T follicular helper cell (primary cell): ENCODE data around the gene DOC2A.
"Not testable (repeated sequence)": the region's sequence is repeated elsewhere in the genome, so short reads cannot be mapped to it uniquely, and the experiment has no call there.

Experiments used
- DNase-seq: peaks from one replicate; pipeline ENCODE4 v3.0.0-alpha.2; 2020; ENCODE audit warnings: low read depth

Gene DOC2A

GRCh38 chr16:29972992-29973383 lies 37.8 kb downstream of the DOC2A start:
- no peak for DNase-seq

DNA sequence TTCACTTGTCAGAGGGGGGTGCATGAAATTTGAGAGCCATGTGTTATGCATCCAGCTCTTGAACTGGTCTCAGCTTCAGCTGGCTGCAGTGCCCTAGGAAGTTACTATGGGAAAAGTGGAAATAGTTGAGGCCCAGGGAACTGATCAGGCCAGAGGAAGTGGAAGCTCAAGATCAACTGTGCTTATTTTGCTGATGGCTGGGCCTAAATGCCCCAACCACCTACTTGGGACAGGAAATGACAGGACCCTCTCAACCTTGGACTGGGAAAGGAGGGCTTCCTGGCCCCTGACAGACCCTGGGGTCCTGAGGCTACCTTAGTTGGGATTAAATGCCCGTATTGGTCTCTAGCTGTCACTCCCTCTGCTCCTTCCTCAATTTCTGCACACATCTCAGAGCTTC lies 38.3 kb downstream of the DOC2A start:
- no peak for DNase-seq

GRCh38 chr16:29971304-29971703 lies 39.5 kb downstream of the DOC2A start:
- no peak for DNase-seq

DNA sequence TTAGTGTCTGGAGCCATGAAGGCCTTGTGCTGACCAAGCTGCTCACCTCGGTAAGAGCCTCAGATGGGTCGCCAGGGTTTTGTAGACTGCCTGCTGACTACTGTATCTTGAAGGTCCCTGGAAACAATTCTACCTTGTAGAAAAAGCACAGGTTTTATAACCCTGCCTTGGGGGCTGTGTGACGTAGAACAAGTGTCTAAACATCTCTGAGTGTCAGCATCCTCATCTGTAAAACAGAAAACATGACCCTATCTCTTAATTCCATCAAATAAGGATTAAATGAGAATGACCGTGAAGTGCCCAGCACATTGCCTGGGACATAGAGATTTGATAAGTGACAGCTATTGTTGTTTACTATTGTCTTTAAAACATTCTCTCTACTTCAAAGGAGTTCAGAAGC lies 42.6 kb downstream of the DOC2A start:
- no peak for DNase-seq

- DNase-seq: no peak
Measured at GRCh38 chr16:29963021-29963743, 47.6 kb downstream of the DOC2A start.

GRCh38 chr16:29962344-29962994 lies 48.4 kb downstream of the DOC2A start:
- no peak for DNase-seq

- peak; percentile 89 for DNase-seq
Measured at GRCh38 chr16:29961479-29962343, 49.1 kb downstream of the DOC2A start, which contains the start of gene TMEM219. TSS of gene TMEM219 (plus strand) at chr16:29962079. CDS start at chr16:29963144, 1,065 bp downstream.

DNA sequence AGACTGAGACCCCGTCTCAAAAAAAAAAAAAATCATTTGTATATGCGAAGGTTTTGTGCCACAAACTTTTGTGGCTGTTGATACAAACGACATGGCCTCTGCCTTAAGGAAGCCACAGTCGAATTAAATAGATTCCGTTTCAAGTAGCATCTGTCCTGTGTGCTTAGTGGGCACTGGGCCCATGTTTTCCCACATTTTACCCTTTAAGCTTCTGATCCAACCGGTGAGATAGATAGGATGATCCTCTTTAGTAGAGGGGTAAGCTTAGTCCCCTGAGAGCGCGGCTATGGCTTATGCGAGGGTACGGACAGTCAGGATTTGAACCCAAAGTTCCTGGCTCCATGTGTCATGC lies 49.7 kb downstream of the DOC2A start:
- no peak for DNase-seq

DNA sequence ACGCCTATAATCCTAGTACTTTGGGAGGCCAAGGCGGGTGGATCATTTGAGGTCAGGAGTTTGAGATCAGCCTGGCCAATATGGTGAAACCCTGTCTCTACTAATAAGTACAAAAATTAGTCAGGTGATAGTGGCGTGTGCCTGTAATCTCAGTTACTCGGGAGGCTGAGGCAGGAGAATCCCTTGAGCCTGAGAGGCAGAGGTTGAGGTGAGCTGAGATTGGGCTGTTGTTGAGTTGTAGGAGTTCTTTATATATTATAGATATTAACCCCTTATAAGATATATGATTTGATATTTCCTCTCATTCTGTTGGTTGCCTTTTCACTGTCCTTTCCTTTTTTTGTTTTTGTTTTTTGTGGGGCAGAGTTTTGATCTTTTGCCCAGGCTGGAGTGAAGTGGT lies 51.0 kb downstream of the DOC2A start:
- DNase-seq: not testable (repeated sequence)

DNA sequence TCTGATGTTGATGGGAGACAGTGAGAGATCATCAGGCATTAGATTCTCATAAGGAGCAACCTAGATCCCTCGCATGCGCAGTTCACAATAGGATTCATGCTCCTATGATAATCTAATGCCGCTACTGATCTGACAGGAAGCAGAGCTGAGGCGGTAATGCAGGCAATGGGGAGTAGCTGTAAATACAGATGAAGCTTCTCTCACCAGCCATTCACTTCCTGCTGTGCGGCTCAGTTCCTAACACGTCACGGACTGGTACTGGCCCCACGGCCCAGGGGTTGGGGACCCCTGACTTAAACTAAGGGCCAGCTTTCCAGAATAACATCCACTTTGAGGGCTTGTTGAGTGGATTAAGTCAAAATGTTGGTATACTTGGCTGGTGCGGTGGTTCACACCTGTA lies 51.5 kb downstream of the DOC2A start:
- DNase-seq: no peak

GRCh38 chr16:29958756-29959155 lies 52.1 kb downstream of the DOC2A start:
- DNase-seq: no peak
